Activated T-cell treated with anti-CD3 and anti-CD28 coated beads for 1 hour (primary cell): ENCODE results near the gene SCYGR5.
"Not testable (repeated sequence)": the region's sequence is repeated elsewhere in the genome, so short reads cannot be mapped to it uniquely, and the experiment has no call there.

Experiments
- DNase-seq: peaks from one replicate; pipeline ENCODE4 v3.0.0-alpha.2; 2020; ENCODE audit warnings: low read depth

The SCYGR5 gene

GRCh38 chr2:227673620-227674019 is 7.0 kb downstream of the SCYGR5 start:
- DNase-seq: not testable (repeated sequence)

DNA sequence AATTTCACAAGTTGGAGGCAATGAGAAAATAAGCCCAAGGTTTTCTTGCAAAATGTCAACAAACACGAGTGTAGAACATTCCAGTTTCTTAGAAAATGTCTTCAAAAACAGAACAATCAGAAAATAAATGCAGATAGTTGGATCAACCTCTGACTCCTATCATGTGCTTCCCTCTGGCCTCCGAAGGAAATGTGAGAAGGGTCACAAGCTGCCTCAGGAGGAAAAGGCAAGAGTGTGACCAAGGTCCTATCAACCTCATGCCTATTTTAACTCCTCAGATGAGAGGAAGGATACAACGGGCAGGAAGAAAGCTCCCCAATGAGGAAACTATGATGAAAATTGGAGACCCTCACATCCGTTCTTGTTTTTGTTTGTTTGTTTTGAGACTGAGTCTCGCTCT is 7.9 kb downstream of the SCYGR5 start:
- DNase-seq: no peak

- DNase-seq: no peak
Measured at GRCh38 chr2:227677928-227678327, 11.3 kb downstream of the SCYGR5 start.

DNA sequence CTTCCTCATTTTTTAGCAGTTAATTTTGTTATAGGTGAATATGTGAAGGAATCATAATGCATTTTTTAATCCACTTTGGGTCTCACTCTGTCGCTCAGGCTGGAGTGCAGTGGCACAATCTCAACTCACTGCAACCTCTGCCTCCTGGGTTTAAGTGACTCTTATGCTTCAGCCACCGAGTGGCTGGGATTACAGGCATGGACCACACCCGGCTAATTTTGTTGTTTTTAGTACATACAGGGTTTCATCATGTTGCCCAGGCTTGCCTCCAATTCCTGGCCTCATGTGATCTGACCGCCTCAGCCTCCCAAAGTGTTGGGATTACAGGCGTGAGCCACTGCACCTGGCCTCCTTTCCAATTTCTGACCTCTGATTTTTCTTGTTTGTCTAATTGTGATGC is 17.7 kb downstream of the SCYGR5 start:
- DNase-seq: no peak

DNA sequence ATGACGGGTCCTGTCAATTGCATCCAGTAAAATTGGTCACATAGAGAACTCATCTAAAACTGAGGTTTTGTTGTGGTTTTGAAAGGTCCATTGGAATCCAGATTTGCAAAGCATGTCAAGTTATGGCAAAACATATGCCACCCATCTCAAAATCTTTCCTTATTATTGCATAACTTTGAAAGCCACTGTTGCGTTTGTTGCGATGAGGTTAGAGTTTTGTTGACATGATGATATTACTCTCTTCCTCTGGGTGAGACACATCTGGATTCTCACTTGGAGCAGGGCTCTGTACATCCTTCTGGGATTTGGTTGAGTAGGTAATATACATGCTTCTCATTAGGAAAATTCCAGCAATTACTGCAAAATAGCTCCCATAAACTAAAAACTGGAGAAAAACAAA is 20.6 kb downstream of the SCYGR5 start:
- no peak for DNase-seq

GRCh38 chr2:227696990-227697679 is 30.5 kb downstream of the SCYGR5 start:
- no peak for DNase-seq

DNA sequence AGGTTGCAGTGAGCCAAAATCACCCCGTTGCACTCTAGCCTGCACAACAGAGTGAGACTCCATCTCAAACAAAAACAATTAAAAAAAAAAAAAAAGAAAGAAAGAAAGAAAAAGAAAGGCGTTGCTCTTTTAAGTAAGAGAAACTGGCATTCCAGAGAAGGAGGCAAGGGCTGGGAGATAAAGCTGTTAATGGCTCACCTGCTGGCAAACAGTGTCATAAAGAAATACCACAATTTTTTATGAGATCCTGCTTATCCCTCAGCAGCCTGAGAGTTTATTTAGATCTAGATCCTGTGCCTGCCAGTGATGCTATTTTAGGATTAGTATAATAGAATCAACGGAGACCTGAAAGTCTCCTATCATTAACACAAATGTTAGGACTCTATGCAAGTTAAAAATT is 35.0 kb downstream of the SCYGR5 start:
- no peak for DNase-seq

DNA sequence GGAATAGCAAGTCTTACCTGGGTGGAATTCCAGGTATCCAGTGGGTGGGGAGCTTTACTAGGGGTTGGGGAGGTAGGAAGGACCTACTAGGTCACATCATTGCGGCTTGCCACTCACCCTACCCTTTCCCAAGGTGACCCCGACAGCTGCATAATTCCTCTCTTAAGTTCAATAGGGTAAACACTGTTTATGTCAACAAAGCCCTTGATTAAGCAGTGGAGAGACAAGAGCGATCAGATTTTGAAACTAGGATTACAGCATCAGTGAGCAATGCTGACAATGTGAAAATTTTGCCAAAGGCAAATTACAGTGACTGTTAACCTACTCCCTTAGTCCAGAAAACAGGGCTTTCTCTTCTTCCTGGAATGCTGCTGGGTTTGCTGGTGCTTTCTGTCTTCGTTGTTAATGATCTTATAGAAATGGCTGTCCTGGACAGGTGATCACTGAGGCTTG is 36.7 kb downstream of the SCYGR5 start:
- DNase-seq: no peak

GRCh38 chr2:227703961-227704360 is 37.4 kb downstream of the SCYGR5 start:
- no peak for DNase-seq

- no peak for DNase-seq
Measured at GRCh38 chr2:227706859-227707258, 40.3 kb downstream of the SCYGR5 start.

DNA sequence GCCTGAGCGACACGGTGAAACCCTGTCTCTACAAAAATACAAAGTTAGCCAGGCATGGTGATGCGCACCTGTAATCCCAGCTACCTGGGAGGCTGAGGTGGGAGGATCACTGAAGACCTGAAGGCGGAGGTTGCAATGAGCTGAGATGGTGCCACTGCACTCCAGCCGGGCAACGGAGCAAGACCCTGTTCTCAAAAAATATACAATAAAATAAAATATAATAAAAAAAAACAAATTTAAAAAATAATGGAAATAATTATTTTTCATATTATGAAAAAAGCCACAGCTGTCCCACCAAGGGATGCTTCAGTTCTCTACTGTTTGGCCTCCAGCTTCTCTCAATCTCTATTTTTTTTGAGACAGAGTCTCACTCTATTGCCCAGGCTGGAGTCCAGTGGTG is 40.8 kb downstream of the SCYGR5 start:
- no peak for DNase-seq

DNA sequence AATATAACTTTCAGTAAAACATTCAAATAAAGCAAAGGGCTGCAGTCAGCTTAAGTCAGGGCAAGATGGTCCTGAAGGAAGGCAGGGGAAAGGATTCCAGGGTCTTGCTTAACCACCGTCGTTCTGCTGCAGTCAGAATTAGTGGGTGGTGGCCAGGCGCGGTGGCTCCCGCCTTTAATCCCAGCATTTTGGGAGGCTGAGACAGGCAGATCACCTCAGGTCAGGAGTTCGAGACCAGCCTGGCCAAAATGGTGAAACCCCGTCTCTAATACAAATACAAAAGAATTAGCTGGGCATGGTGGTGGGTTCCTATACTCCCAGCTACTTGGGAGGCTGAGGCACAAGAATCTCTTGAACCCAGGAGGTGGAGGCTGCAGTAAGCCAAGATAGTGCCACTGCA is 44.4 kb downstream of the SCYGR5 start:
- no peak for DNase-seq

DNA sequence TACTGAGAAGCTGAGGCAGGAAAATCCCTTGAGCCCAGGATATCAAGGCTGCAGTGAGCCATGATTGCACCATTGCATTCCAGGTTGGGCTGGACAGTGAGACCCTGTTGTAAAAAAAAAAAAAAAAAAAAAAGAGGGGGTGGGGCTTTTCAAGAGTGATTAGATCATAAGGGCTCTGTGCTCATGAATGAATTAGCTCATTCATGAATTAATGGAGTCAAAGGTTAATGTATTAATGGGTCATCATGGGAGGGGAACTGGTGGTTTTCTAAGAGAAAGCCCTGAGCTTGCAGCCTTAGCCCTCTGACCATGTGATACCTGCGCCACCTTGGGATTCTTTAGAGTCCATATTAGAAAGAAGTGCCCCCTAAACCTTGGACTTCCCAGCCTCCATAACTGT is 46.7 kb downstream of the SCYGR5 start:
- DNase-seq: no peak

GRCh38 chr2:227716501-227716900 is 49.9 kb downstream of the SCYGR5 start:
- DNase-seq: no peak
